ENCODE data around the gene KLF13. TPM values are rescaled to one million over a fixed set of nuclear protein-coding genes. Genes with fewer than 3 reads are reported as not detected.

KLF13 gene
- total RNA-seq, 1 donor from 2014 or later = 26.9 TPM

- peaks cover 21% of the 10 kb centered on the region for H3K4me1 Mint-ChIP-seq (ENCODE audit: low read depth)
- H3K27me3 Mint-ChIP-seq = peaks cover 14% of the 10 kb centered on the region
- no peaks in the 10 kb centered on the region for H3K36me3 Mint-ChIP-seq (ENCODE audit: insufficient read depth)
- peak overlapping the region; percentile 63 for H3K4me3 Mint-ChIP-seq (ENCODE audit: low read depth)
- H3K27ac Mint-ChIP-seq = no peak overlapping the region
- no peaks in the 10 kb centered on the region for H3K9me3 Mint-ChIP-seq (ENCODE audit: low read depth)
- DNase-seq (ENCODE audit: low spot score, unreplicated experiment) = no peak
- no peak for TF ChIP-seq CTCF (IDR thresholded peaks at IDR 0.05; ENCODE audit: unreplicated experiment)
Observed at GRCh38 chr15:31326875-31327668, 437 bp downstream of the KLF13 start.

- DNase-seq (ENCODE audit: low spot score, unreplicated experiment) = peak; percentile 37
- peaks cover 9% of the 10 kb centered on the region for H3K27me3 Mint-ChIP-seq
- peak overlapping the region; percentile 90 for H3K4me3 Mint-ChIP-seq (ENCODE audit: low read depth)
- H3K4me1 Mint-ChIP-seq (ENCODE audit: low read depth) = peaks cover 29% of the 10 kb centered on the region
- TF ChIP-seq CTCF (IDR thresholded peaks at IDR 0.05; ENCODE audit: unreplicated experiment) = peak; percentile 8
- no peaks in the 10 kb centered on the region for H3K9me3 Mint-ChIP-seq (ENCODE audit: low read depth)
- H3K36me3 Mint-ChIP-seq (ENCODE audit: insufficient read depth) = no peaks in the 10 kb centered on the region
- H3K27ac Mint-ChIP-seq = peak overlapping the region; percentile 86
Observed at GRCh38 chr15:31327669-31328427, 1.2 kb downstream of the KLF13 start.

GRCh38 chr15:31328428-31328968 is 1.9 kb downstream of the KLF13 start:
- peaks cover 5% of the 10 kb centered on the region for H3K27me3 Mint-ChIP-seq
- DNase-seq (ENCODE audit: low spot score, unreplicated experiment) = no peak
- no peak for TF ChIP-seq CTCF (IDR thresholded peaks at IDR 0.05; ENCODE audit: unreplicated experiment)
- H3K36me3 Mint-ChIP-seq (ENCODE audit: insufficient read depth) = no peaks in the 10 kb centered on the region
- no peaks in the 10 kb centered on the region for H3K9me3 Mint-ChIP-seq (ENCODE audit: low read depth)
- H3K4me3 Mint-ChIP-seq (ENCODE audit: low read depth) = peak overlapping the region; percentile 90
- peaks cover 31% of the 10 kb centered on the region for H3K4me1 Mint-ChIP-seq (ENCODE audit: low read depth)
- peak overlapping the region; percentile 89 for H3K27ac Mint-ChIP-seq

- DNase-seq (ENCODE audit: low spot score, unreplicated experiment) = no peak
- H3K36me3 Mint-ChIP-seq (ENCODE audit: insufficient read depth) = no peaks in the 10 kb centered on the region
- no peaks in the 10 kb centered on the region for H3K9me3 Mint-ChIP-seq (ENCODE audit: low read depth)
- H3K4me3 Mint-ChIP-seq (ENCODE audit: low read depth) = peak overlapping the region; percentile 90
- H3K4me1 Mint-ChIP-seq (ENCODE audit: low read depth) = peaks cover 31% of the 10 kb centered on the region
- no peak for TF ChIP-seq CTCF (IDR thresholded peaks at IDR 0.05; ENCODE audit: unreplicated experiment)
- peaks cover 5% of the 10 kb centered on the region for H3K27me3 Mint-ChIP-seq
- peak overlapping the region; percentile 89 for H3K27ac Mint-ChIP-seq
Observed at GRCh38 chr15:31328969-31329639, 2.5 kb downstream of the KLF13 start.

- Mint-ChIP-seq H3K4me1 (ENCODE audit: low read depth) (peaks cover 31% of the 10 kb centered on the region), H3K36me3 (ENCODE audit: insufficient read depth) (no peaks in the 10 kb centered on the region), H3K9me3 (ENCODE audit: low read depth) (no peaks in the 10 kb centered on the region), H3K4me3 (ENCODE audit: low read depth) (peak overlapping the region; percentile 90), H3K27me3 (peaks cover 3% of the 10 kb centered on the region), H3K27ac (peak overlapping the region; percentile 52)
- no peak for TF ChIP-seq CTCF (IDR thresholded peaks at IDR 0.05; ENCODE audit: unreplicated experiment)
- no peak for DNase-seq (ENCODE audit: low spot score, unreplicated experiment)
Observed at GRCh38 chr15:31329640-31330010, 3.0 kb downstream of the KLF13 start.

Data from progenitor cell of endocrine pancreas (in vitro differentiated cells).